ENCODE measurements around the gene MYOC.
"Not testable (repeated sequence)": the region's sequence is repeated elsewhere in the genome, so short reads cannot be mapped to it uniquely, and the experiment has no call there.

The MYOC gene

GRCh38 chr1:171635661-171636060 is 16.8 kb downstream of the MYOC start:
- WGBS, 2 experiments, result 82 to 96% methylated on average over 2 of the region's 2 CpGs
- H3K27me3 ChIP-seq (ENCODE audit: control insufficient read depth, insufficient read depth, low read length, poor library complexity, severe bottlenecking), result no peaks in the 10 kb centered on the region
- no peak overlapping the region for H3K27ac ChIP-seq (ENCODE audit: insufficient read depth, low read depth, low read length, poor library complexity, severe bottlenecking)
- H3K4me1 ChIP-seq (ENCODE audit: control insufficient read depth, insufficient read depth, low read length), result no peaks in the 10 kb centered on the region
- no peaks in the 10 kb centered on the region for H3K36me3 ChIP-seq (ENCODE audit: control insufficient read depth, insufficient read depth, low read length)
- no peaks in the 10 kb centered on the region for H3K9me3 ChIP-seq (ENCODE audit: control insufficient read depth, low read length)
- no peak overlapping the region for H3K4me3 ChIP-seq (ENCODE audit: insufficient read depth, low read depth, low read length)

GRCh38 chr1:171628225-171628624 is 24.3 kb downstream of the MYOC start:
- H3K27ac ChIP-seq (ENCODE audit: insufficient read depth, low read depth, low read length, poor library complexity, severe bottlenecking), result no peak overlapping the region

GRCh38 chr1:171627020-171627419 is 25.5 kb downstream of the MYOC start:
- WGBS, 2 experiments, result 77 to 79% methylated on average over 5 of the region's 5 CpGs

More at GRCh38 chr1:171628225-171628624, 24.3 kb downstream of the MYOC start:
- no peaks in the 10 kb centered on the region for H3K27me3 ChIP-seq (ENCODE audit: control insufficient read depth, insufficient read depth, low read length, poor library complexity, severe bottlenecking)
- no peaks in the 10 kb centered on the region for H3K9me3 ChIP-seq (ENCODE audit: control insufficient read depth, low read length)
- no peak overlapping the region for H3K4me3 ChIP-seq (ENCODE audit: insufficient read depth, low read depth, low read length)
- H3K36me3 ChIP-seq (ENCODE audit: control insufficient read depth, insufficient read depth, low read length), result no peaks in the 10 kb centered on the region
- H3K4me1 ChIP-seq (ENCODE audit: control insufficient read depth, insufficient read depth, low read length), result no peaks in the 10 kb centered on the region
- WGBS, 2 experiments, result 92 to 95% methylated on average over 2 of the region's 2 CpGs

GRCh38 chr1:171625225-171625624 is 27.3 kb downstream of the MYOC start:
- no peaks in the 10 kb centered on the region for H3K27me3 ChIP-seq (ENCODE audit: control insufficient read depth, insufficient read depth, low read length, poor library complexity, severe bottlenecking)
- 87 to 100% methylated on average over 1 of the region's 1 CpG for WGBS, 2 experiments

More at GRCh38 chr1:171627020-171627419, 25.5 kb downstream of the MYOC start:
- Histone ChIP-seq H3K27ac (ENCODE audit: insufficient read depth, low read depth, low read length, poor library complexity, severe bottlenecking) (no peak overlapping the region), H3K4me1 (ENCODE audit: control insufficient read depth, insufficient read depth, low read length) (no peaks in the 10 kb centered on the region), H3K9me3 (ENCODE audit: control insufficient read depth, low read length) (no peaks in the 10 kb centered on the region), H3K27me3 (ENCODE audit: control insufficient read depth, insufficient read depth, low read length, poor library complexity, severe bottlenecking) (no peaks in the 10 kb centered on the region), H3K36me3 (ENCODE audit: control insufficient read depth, insufficient read depth, low read length) (no peaks in the 10 kb centered on the region), H3K4me3 (ENCODE audit: insufficient read depth, low read depth, low read length) (no peak overlapping the region)

GRCh38 chr1:171623651-171624331 is 28.7 kb downstream of the MYOC start:
- Histone ChIP-seq H3K36me3 (ENCODE audit: control insufficient read depth, insufficient read depth, low read length) (no peaks in the 10 kb centered on the region), H3K27me3 (ENCODE audit: control insufficient read depth, insufficient read depth, low read length, poor library complexity, severe bottlenecking) (no peaks in the 10 kb centered on the region), H3K27ac (ENCODE audit: insufficient read depth, low read depth, low read length, poor library complexity, severe bottlenecking) (no peak overlapping the region), H3K4me3 (ENCODE audit: insufficient read depth, low read depth, low read length) (no peak overlapping the region), H3K9me3 (ENCODE audit: control insufficient read depth, low read length) (no peaks in the 10 kb centered on the region), H3K4me1 (ENCODE audit: control insufficient read depth, insufficient read depth, low read length) (no peaks in the 10 kb centered on the region)
- 92% methylated on average over 9 of the region's 9 CpGs for WGBS, 2 experiments

More at GRCh38 chr1:171625225-171625624, 27.3 kb downstream of the MYOC start:
- H3K36me3 ChIP-seq (ENCODE audit: control insufficient read depth, insufficient read depth, low read length), result no peaks in the 10 kb centered on the region
- H3K4me3 ChIP-seq (ENCODE audit: insufficient read depth, low read depth, low read length), result no peak overlapping the region
- H3K27ac ChIP-seq (ENCODE audit: insufficient read depth, low read depth, low read length, poor library complexity, severe bottlenecking), result no peak overlapping the region
- no peaks in the 10 kb centered on the region for H3K4me1 ChIP-seq (ENCODE audit: control insufficient read depth, insufficient read depth, low read length)
- H3K9me3 ChIP-seq (ENCODE audit: control insufficient read depth, low read length), result no peaks in the 10 kb centered on the region

- Histone ChIP-seq H3K36me3 (ENCODE audit: control insufficient read depth, insufficient read depth, low read length) (no peaks in the 10 kb centered on the region), H3K27me3 (ENCODE audit: control insufficient read depth, insufficient read depth, low read length, poor library complexity, severe bottlenecking) (no peaks in the 10 kb centered on the region), H3K9me3 (ENCODE audit: control insufficient read depth, low read length) (no peaks in the 10 kb centered on the region), H3K27ac (ENCODE audit: insufficient read depth, low read depth, low read length, poor library complexity, severe bottlenecking) (no peak within 1 kb of the TSS), H3K4me1 (ENCODE audit: control insufficient read depth, insufficient read depth, low read length) (no peaks in the 10 kb centered on the region), H3K4me3 (ENCODE audit: insufficient read depth, low read depth, low read length) (no peak within 1 kb of the TSS)
- whole genome bisulfite sequencing, 2 experiments, result 86 to 87% methylated on average over 7 of the region's 7 CpGs
Measured at GRCh38 chr1:171622152-171622462, 30.4 kb downstream of the MYOC start, which contains the start of gene MYOCOS. Gene MYOCOS, plus strand, starts transcription at chr1:171622243. Its CDS starts 1,641 bp downstream, at chr1:171623884.

GRCh38 chr1:171616586-171616985 is 35.9 kb downstream of the MYOC start:
- H3K27me3 ChIP-seq (ENCODE audit: control insufficient read depth, insufficient read depth, low read length, poor library complexity, severe bottlenecking), result no peaks in the 10 kb centered on the region
- H3K36me3 ChIP-seq (ENCODE audit: control insufficient read depth, insufficient read depth, low read length), result no peaks in the 10 kb centered on the region
- H3K4me3 ChIP-seq (ENCODE audit: insufficient read depth, low read depth, low read length), result no peak overlapping the region
- 89 to 92% methylated on average over 2 of the region's 2 CpGs for WGBS, 2 experiments
- no peak overlapping the region for H3K27ac ChIP-seq (ENCODE audit: insufficient read depth, low read depth, low read length, poor library complexity, severe bottlenecking)
- H3K4me1 ChIP-seq (ENCODE audit: control insufficient read depth, insufficient read depth, low read length), result no peaks in the 10 kb centered on the region
- no peaks in the 10 kb centered on the region for H3K9me3 ChIP-seq (ENCODE audit: control insufficient read depth, low read length)

- not testable (repeated sequence) for H3K27ac ChIP-seq (ENCODE audit: insufficient read depth, low read depth, low read length, poor library complexity, severe bottlenecking); H3K36me3 ChIP-seq (ENCODE audit: control insufficient read depth, insufficient read depth, low read length); H3K4me1 ChIP-seq (ENCODE audit: control insufficient read depth, insufficient read depth, low read length); H3K4me3 ChIP-seq (ENCODE audit: insufficient read depth, low read depth, low read length); H3K9me3 ChIP-seq (ENCODE audit: control insufficient read depth, low read length); H3K27me3 ChIP-seq (ENCODE audit: control insufficient read depth, insufficient read depth, low read length, poor library complexity, severe bottlenecking)
- WGBS, 2 experiments, result 90 to 96% methylated on average over 12 to 14 of the region's 14 CpGs
Measured at GRCh38 chr1:171615122-171615906, 37.2 kb downstream of the MYOC start.

GRCh38 chr1:171613282-171613681 is 39.2 kb downstream of the MYOC start:
- Histone ChIP-seq H3K4me3 (ENCODE audit: insufficient read depth, low read depth, low read length) (no peak overlapping the region), H3K36me3 (ENCODE audit: control insufficient read depth, insufficient read depth, low read length) (no peaks in the 10 kb centered on the region), H3K27me3 (ENCODE audit: control insufficient read depth, insufficient read depth, low read length, poor library complexity, severe bottlenecking) (no peaks in the 10 kb centered on the region), H3K9me3 (ENCODE audit: control insufficient read depth, low read length) (no peaks in the 10 kb centered on the region), H3K27ac (ENCODE audit: insufficient read depth, low read depth, low read length, poor library complexity, severe bottlenecking) (no peak overlapping the region), H3K4me1 (ENCODE audit: control insufficient read depth, insufficient read depth, low read length) (no peaks in the 10 kb centered on the region)
- 92 to 98% methylated on average over 1 of the region's 1 CpG for WGBS, 2 experiments

GRCh38 chr1:171611306-171611705 is 41.2 kb downstream of the MYOC start:
- no peak overlapping the region for H3K4me3 ChIP-seq (ENCODE audit: insufficient read depth, low read depth, low read length)
- no peaks in the 10 kb centered on the region for H3K9me3 ChIP-seq (ENCODE audit: control insufficient read depth, low read length)
- WGBS, 2 experiments, result 92 to 96% methylated on average over 2 of the region's 2 CpGs
- H3K27ac ChIP-seq (ENCODE audit: insufficient read depth, low read depth, low read length, poor library complexity, severe bottlenecking), result no peak overlapping the region
- no peaks in the 10 kb centered on the region for H3K36me3 ChIP-seq (ENCODE audit: control insufficient read depth, insufficient read depth, low read length)
- no peaks in the 10 kb centered on the region for H3K27me3 ChIP-seq (ENCODE audit: control insufficient read depth, insufficient read depth, low read length, poor library complexity, severe bottlenecking)
- H3K4me1 ChIP-seq (ENCODE audit: control insufficient read depth, insufficient read depth, low read length), result no peaks in the 10 kb centered on the region

All from ectodermal cell (in vitro differentiated cells).